ENCODE data around the gene GALNT13.

The GALNT13 gene

GRCh38 chr2:153871231-153872221 is at the start of gene GALNT13:
TSS of gene GALNT13 (plus strand) at chr2:153871922.
- peak; percentile 79 for DNase-seq

DNA sequence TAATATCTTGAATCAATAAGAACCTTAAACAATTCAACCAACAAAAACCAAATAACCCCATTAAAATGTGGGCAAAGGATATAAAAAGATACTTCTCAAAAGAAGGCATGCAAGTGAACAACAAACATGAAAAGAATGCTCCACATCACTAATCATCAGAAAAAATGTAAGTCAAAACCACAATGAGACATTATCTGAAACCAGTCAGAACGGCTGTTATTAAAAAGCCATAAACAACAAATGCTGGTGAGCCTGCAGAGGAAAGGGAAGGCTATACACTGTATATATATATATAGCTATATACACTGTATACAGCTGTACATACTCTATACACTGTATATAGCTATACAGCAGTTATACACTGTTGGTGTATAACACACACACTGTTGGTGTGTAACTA is 47.8 kb upstream of the GALNT13 start:
- no peak for DNase-seq

GRCh38 chr2:153828335-153828734 is 43.4 kb upstream of the GALNT13 start:
- no peak for DNase-seq

DNA sequence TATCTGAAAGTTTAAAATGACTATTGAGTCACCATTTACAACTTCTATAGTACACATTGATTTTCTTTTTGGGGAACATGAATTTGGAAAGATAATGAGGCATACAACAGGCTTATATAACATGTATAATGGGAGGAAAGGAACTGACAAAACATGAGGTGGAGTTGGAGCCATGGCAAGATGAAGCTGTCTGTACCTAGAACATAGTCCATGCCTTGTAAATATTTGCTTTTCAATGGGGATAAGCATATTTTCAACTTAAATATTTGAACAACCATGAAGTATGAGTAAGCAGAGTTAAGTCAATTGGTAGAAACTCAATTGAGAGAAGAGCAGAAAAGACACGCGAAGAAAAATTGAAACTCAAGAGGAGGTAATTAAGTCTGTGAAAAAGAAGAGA is 37.1 kb upstream of the GALNT13 start:
- DNase-seq = no peak

GRCh38 chr2:153858250-153858649 is 13.5 kb upstream of the GALNT13 start:
- no peak for DNase-seq

GRCh38 chr2:153864022-153864421 is 7.7 kb upstream of the GALNT13 start:
- DNase-seq = no peak

- no peak for DNase-seq
Measured at GRCh38 chr2:153866595-153866994, 5.1 kb upstream of the GALNT13 start.

DNA sequence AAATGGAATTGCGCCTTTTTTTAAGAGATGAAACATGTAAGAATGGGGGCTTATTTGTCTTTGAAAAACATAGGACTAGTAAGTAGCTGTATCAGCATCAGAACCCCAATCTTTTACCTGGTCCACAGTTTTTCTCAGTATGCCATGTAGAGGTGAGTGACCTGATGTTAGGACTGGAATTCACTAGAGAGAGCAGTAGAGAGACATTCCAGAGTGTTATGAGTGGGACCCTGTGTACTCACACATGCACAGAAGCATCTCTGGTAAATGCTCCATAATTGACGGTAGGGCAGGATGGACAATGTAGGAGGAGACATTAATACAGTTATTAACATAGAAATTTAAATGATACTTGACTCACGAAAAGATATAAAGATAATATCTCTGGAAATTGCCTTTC is 1.4 kb upstream of the GALNT13 start:
- DNase-seq = no peak

GRCh38 chr2:153872311-153873051 is 759 bp downstream of the GALNT13 start:
- DNase-seq = no peak

GRCh38 chr2:153873052-153874048 is 1.6 kb downstream of the GALNT13 start:
- DNase-seq = no peak

DNA sequence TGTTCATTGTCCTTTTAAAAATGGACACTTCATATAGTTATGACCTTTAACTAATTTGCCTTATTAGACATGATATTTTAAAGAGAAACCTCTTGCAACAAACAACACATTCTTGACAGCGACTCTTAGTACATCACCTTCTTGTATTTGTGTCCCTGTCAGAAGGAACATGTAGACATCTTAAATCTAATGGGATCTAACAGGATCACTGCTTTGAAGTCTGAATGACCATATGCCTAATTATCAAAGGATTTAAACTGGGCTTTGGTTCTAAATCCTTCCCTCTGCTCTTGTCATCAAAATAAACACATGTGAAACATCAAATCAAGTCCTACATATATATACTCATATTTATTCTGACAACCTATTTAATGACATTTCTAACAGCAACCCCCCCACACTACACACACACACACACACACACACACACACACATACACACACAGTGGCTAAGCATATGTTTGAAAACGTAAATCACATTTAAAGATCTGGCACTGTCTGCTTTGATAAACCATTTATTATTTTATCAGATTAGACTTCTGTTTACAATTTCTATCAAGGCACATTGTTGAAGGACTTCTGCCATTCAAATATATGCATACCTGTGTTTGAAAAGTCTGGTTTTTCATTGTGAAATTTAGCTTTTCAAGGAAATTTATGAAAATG is 4.2 kb downstream of the GALNT13 start:
- DNase-seq = no peak

- DNase-seq = no peak
Measured at GRCh38 chr2:153880926-153881325, 9.2 kb downstream of the GALNT13 start.

DNA sequence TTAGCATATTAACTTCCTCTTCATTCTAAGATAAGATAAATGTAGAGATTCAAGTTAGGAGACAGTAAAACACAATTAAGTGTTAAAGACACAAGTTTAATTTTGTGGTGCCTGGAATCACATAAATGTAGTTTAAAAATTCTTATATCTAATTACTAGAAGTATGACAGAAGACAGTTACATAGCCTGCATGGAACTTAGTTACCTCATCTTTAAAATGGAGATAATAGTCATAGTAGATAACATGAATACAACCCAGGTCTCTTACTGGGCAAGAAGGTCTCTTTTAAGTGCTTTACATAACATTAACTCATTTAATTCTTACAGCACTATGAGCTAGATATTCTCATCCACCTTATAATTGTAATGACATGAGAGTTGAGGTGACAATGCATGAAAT is 15.1 kb downstream of the GALNT13 start:
- DNase-seq = no peak

GRCh38 chr2:153890576-153890975 is 18.9 kb downstream of the GALNT13 start:
- DNase-seq = no peak

DNA sequence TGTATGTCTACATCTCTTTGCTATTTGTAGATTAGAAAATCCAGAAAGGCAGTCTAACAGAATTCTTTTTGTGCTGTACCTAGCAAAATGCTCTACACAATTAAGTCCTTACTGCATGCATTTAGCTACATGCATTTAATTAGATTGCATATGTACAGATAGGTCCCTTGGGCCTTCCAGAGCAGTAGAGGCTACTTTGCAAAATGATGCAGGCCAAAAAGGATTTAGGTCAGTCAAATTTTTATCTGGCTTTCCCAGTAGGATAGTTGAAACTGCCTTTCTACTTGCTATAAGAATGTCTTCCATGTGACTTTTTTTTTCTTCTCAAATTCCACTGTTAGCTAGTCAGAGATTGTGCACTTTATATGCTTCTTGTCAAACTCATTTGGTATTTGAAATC is 19.3 kb downstream of the GALNT13 start:
- no peak for DNase-seq

DNA sequence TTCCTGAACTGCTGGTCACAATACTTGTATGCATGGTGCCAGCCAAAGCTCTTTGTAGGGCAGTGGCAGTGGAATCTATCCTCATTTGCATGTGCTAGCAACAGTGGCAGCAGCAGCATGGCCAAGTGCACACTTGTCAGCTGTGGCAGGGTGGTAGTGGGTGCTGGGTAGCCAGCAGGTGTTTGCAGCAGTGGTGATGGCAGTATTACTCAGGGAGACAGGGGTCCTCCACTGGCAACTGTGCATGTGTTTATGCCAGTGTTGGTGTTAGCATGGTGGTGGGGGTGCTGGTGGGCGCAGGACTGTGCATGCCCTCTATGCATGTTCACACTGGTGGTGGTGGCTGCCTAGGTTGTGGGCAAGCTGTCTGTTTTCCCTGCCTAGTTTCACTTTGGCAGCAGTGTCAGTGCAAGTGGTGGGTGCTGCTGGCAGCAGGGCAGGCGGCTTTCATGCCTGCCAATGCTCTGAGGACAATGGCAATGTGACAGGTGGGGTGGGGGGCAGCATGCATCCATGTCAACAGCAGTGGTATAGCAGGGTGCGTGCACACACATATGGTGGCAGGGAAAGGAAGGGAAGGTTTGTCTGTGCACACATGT is 41.2 kb downstream of the GALNT13 start:
- DNase-seq = no peak

- DNase-seq = no peak
Measured at GRCh38 chr2:153917570-153917969, 45.8 kb downstream of the GALNT13 start.

- DNase-seq = no peak
Measured at GRCh38 chr2:153935511-153935910, 63.8 kb downstream of the GALNT13 start.

DNA sequence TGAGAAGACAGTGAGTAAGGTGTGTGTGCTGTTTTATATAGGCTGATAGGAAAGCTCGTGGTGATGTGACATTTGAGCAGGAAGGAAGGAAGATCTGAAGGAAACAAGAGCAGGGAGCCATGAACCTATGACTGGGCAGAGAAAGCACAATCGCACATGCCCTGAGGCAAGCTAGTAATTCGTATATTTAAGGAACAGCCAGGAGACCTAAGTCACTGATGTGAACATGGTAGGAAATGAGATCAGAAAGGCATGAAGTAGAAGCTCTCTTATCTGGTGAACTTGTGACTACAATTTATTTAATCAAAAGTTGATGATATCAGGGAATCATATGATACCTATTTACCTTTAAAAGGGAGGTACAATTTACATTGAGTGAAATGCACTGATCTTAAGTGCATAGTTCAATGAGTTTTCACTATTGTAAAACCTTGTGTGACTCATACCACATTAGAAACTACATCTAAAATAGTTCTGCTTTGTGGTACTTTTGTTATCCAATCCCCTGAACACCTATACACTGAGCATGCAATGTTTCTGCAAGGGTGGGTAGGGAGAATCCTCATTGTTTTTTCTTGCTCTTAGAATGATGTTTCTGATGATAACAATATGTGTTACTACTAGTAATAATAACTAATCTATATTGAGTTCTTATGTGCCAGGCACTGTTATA is 67.5 kb downstream of the GALNT13 start:
- DNase-seq = no peak

DNA sequence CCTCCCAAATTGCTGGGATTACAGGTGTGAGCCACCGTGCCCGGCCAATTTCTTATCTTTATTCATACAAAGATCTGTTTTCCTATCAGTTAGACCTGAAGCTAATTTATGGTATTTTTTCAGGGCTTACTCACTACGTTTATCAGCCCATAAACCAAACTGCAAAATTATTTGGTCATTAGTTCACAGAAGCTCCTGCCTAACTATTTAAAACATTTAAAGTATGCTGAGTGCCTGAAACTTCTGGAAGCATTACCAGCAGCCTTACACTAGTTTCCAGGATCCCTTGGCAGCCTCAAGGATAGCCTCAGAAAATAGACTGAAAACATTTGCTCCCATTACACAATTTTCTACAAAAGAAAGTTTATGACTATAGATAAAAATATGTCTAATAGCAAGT is 68.8 kb downstream of the GALNT13 start:
- no peak for DNase-seq

GRCh38 chr2:153944800-153945199 is 73.1 kb downstream of the GALNT13 start:
- no peak for DNase-seq
